H1 (cell line): Measurements from ENCODE around the gene TAF11L11. TPM values are rescaled to one million over a fixed set of nuclear protein-coding genes. Genes with fewer than 3 reads are reported as not detected.

Experiments used
- CTCF ChIA-PET: fragments of 300-600 bp; sonication (Branson Sonifier 250); formaldehyde crosslinking; loops from one replicate; lab custom pipeline; 2021; ENCODE audit not compliant: partially characterized antibody; lab: Charles Lee
- POLR2A ChIA-PET: fragments of 300-600 bp; sonication (Branson Sonifier 250); formaldehyde crosslinking; loops from one replicate; lab custom pipeline; 2021; ENCODE audit warnings: inconsistent platforms; ENCODE audit not compliant: partially characterized antibody; lab: Charles Lee
- DNase-seq, 2 experiments: peaks; one replicate each; pipeline versions ENCODE4 v3.0.0 to v3.0.0-alpha.2; 2010 to 2022; ENCODE audit warnings: low spot score in 2 of 2, low read depth in 1 of 2, mixed read lengths in 1 of 2
- FAIRE-seq: peaks from 2 replicates; lab custom pipeline; 2011; peaks lifted over from hg19 to GRCh38; lab: Jason Lieb, UNC
- H2AFZ ChIP-seq: 2 replicates; pipeline ENCODE4 v1.8.1; 2012; ENCODE audit warnings: low read length, inconsistent platforms
- H2AK5ac ChIP-seq: 2 replicates; pipeline ENCODE4 v1.6.1; 2013; ENCODE audit warnings: low read depth, low read length
- H2BK120ac ChIP-seq: replicated peaks from 2 replicates; pipeline ENCODE3; 2013; ENCODE audit warnings: low read depth, low read length, inconsistent platforms
- H2BK12ac ChIP-seq: 2 replicates; pipeline ENCODE4 v1.6.1; 2013; ENCODE audit warnings: low read depth, low read length
- H2BK15ac ChIP-seq: 2 replicates; pipeline ENCODE4 v1.6.1; 2013; ENCODE audit warnings: low read length
- H2BK20ac ChIP-seq: 2 replicates; pipeline ENCODE4 v1.6.1; 2013; ENCODE audit warnings: low read length
- H2BK5ac ChIP-seq: 2 replicates; pipeline ENCODE4 v1.6.1; 2013; ENCODE audit warnings: low read depth, low read length
- H3K14ac ChIP-seq: 2 replicates; pipeline ENCODE4 v1.6.1; 2013; ENCODE audit warnings: inconsistent platforms; ENCODE audit not compliant: insufficient read length
- H3K18ac ChIP-seq: 2 replicates; pipeline ENCODE4 v1.6.1; 2013; ENCODE audit warnings: low read length; ENCODE audit errors: extremely low read depth
- H3K23ac ChIP-seq: 2 replicates; pipeline ENCODE4 v1.6.1; 2013; ENCODE audit warnings: inconsistent platforms; ENCODE audit not compliant: insufficient read length
- H3K23me2 ChIP-seq: 2 replicates; pipeline ENCODE4 v1.6.1; 2013; ENCODE audit warnings: low read depth, low read length
- H3K27ac ChIP-seq: 2 replicates; pipeline ENCODE4 v1.6.1; 2011; ENCODE audit warnings: low read depth, low read length, inconsistent platforms
- H3K27me3 ChIP-seq, 4 experiments: replicated peaks in 1 of 4; 1 replicate in 1 of 4; 2 replicates in 3 of 4; pipeline versions ENCODE4 v1.6.1 to v1.8.1; 2011 to 2013; ENCODE audit warnings: low read length in 3 of 4, mild to moderate bottlenecking in 3 of 4, inconsistent platforms in 2 of 4, mixed read lengths in 2 of 4, moderate library complexity in 1 of 4; ENCODE audit not compliant: control insufficient read depth in 3 of 4, insufficient read depth in 3 of 4; ENCODE audit errors: extremely low read depth in 1 of 4
- H3K36me3 ChIP-seq, 4 experiments: 2 replicates each; pipeline versions ENCODE4 v1.6.1 to v1.8.1; 2011 to 2013; ENCODE audit warnings: mild to moderate bottlenecking in 4 of 4, low read length in 3 of 4, moderate library complexity in 2 of 4, control low read depth in 1 of 4, inconsistent platforms in 1 of 4; ENCODE audit not compliant: insufficient read depth in 4 of 4, control insufficient read depth in 2 of 4
- H3K4ac ChIP-seq: replicated peaks from 2 replicates; pipeline ENCODE3; 2013; ENCODE audit warnings: low read length, low read depth, mixed read lengths, inconsistent platforms; ENCODE audit not compliant: insufficient read length
- H3K4me1 ChIP-seq, 4 experiments: replicated peaks in 1 of 4; 1 replicate in 1 of 4; 2 replicates in 3 of 4; pipeline versions ENCODE4 v1.6.1 to v1.8.1; 2011 to 2013; ENCODE audit warnings: low read length in 3 of 4, inconsistent platforms in 2 of 4, mixed read lengths in 1 of 4; ENCODE audit not compliant: insufficient read depth in 4 of 4, control insufficient read depth in 3 of 4
- H3K4me2 ChIP-seq, 2 experiments: 2 replicates each; pipeline versions ENCODE4 v1.6.1 to v1.8.1; 2011 to 2013; ENCODE audit warnings: low read depth in 2 of 2, low read length in 2 of 2, control low read depth in 1 of 2, inconsistent platforms in 1 of 2, mild to moderate bottlenecking in 1 of 2; ENCODE audit not compliant: insufficient read depth in 1 of 2
- H3K4me3 ChIP-seq, 4 experiments: fragments of 200-600, 300-600 bp in 1 of 4; sonication (generic), shearing (Covaris generic), sonication (Bioruptor Twin) in 1 of 4; 2 replicates each; pipeline versions ENCODE4 v1.5.1 to v1.8.1; 2011 to 2016; ENCODE audit warnings: low read length in 4 of 4, low read depth in 3 of 4, control low read depth in 2 of 4, inconsistent platforms in 2 of 4, mild to moderate bottlenecking in 2 of 4, mixed read lengths in 1 of 4, moderate library complexity in 1 of 4; ENCODE audit not compliant: insufficient read depth in 2 of 4; ENCODE audit errors: extremely low read depth in 1 of 4
- H3K56ac ChIP-seq: replicated peaks from 2 replicates; pipeline ENCODE3; 2013; ENCODE audit warnings: low read depth, mild to moderate bottlenecking, mixed read lengths, low read length, inconsistent platforms; ENCODE audit not compliant: insufficient read length
- H3K79me1 ChIP-seq: 2 replicates; pipeline ENCODE4 v1.6.1; 2013; ENCODE audit warnings: low read depth, low read length, control low read depth
- H3K79me2 ChIP-seq, 2 experiments: 2 replicates each; pipeline versions ENCODE4 v1.6.1 to v1.8.1; 2012 to 2013; ENCODE audit warnings: low read length in 2 of 2, mild to moderate bottlenecking in 2 of 2, inconsistent platforms in 1 of 2; ENCODE audit not compliant: insufficient read depth in 2 of 2, control insufficient read depth in 1 of 2
- H3K9ac ChIP-seq, 4 experiments: replicated peaks in 1 of 4; 1 replicate in 1 of 4; 2 replicates in 3 of 4; pipeline versions ENCODE4 v1.6.1 to v1.8.1; 2011 to 2013; ENCODE audit warnings: low read depth in 3 of 4, low read length in 3 of 4, control low read depth in 2 of 4, mild to moderate bottlenecking in 2 of 4, moderate library complexity in 2 of 4, inconsistent platforms in 1 of 4; ENCODE audit errors: extremely low read depth in 1 of 4
- H3K9me3 ChIP-seq, 2 experiments: 2 replicates each; pipeline versions ENCODE4 v1.6.1 to v1.8.1; 2012 to 2013; ENCODE audit warnings: mild to moderate bottlenecking in 2 of 2, moderate library complexity in 2 of 2, control low read depth in 1 of 2, inconsistent platforms in 1 of 2, low read depth in 1 of 2, low read length in 1 of 2, mixed read lengths in 1 of 2; ENCODE audit not compliant: insufficient read depth in 2 of 2
- H4K20me1 ChIP-seq, 2 experiments: replicated peaks in 1 of 2; 2 replicates each; pipeline versions ENCODE3 to v1.8.1; 2011 to 2013; ENCODE audit warnings: inconsistent platforms in 2 of 2, low read length in 2 of 2, mild to moderate bottlenecking in 1 of 2; ENCODE audit not compliant: insufficient read depth in 2 of 2, control insufficient read depth in 1 of 2
- H4K5ac ChIP-seq: 2 replicates; pipeline ENCODE4 v1.6.1; 2013; ENCODE audit warnings: low read length, low read depth, mixed read lengths, inconsistent platforms; ENCODE audit not compliant: insufficient read length
- H4K8ac ChIP-seq: 2 replicates; pipeline ENCODE4 v1.8.0; 2013; ENCODE audit warnings: mild to moderate bottlenecking, moderate library complexity, low read length, inconsistent platforms; ENCODE audit not compliant: insufficient read depth; ENCODE audit errors: extremely low read depth
- H4K91ac ChIP-seq: replicated peaks from 2 replicates; pipeline ENCODE3; 2013; ENCODE audit warnings: low read length, mixed read lengths, inconsistent platforms; ENCODE audit not compliant: insufficient read length
- BACH1 ChIP-seq: IDR thresholded peaks from 2 replicates; pipeline ENCODE4 v1.6.1; 2012; ENCODE audit warnings: low read length, improper control_type of control experiment
- BRCA1 ChIP-seq: IDR thresholded peaks from 2 replicates; pipeline ENCODE4 v1.6.1; 2012; ENCODE audit warnings: low read depth, low read length, improper control_type of control experiment
- FOSL1 ChIP-seq: IDR thresholded peaks from 2 replicates; pipeline ENCODE4 v1.6.1; 2011; ENCODE audit warnings: mild to moderate bottlenecking, low read depth, low read length, moderate library complexity; ENCODE audit not compliant: insufficient read depth
- JUND ChIP-seq: IDR thresholded peaks from 2 replicates; pipeline ENCODE4 v1.6.1; 2011; ENCODE audit warnings: mild to moderate bottlenecking, improper control_type of control experiment, low read length
- KDM1A ChIP-seq: fragments of 200-600, 300-600 bp; sonication (generic); IDR thresholded peaks from 2 replicates; pipeline ENCODE4 v1.7.1; 2016; ENCODE audit warnings: mild to moderate bottlenecking, low read length, borderline replicate concordance
- KDM4A ChIP-seq: IDR thresholded peaks from one replicate; pipeline ENCODE4 v1.7.1; 2012; ENCODE audit warnings: low read depth, mild to moderate bottlenecking, moderate library complexity, low read length, inconsistent platforms; ENCODE audit not compliant: severe bottlenecking
- KDM5A ChIP-seq: fragments of 200-600 bp; IDR thresholded peaks from 2 replicates; pipeline ENCODE4 v1.7.1; 2012; ENCODE audit warnings: mild to moderate bottlenecking, low read length, inconsistent platforms, mixed read lengths
- POLR2AphosphoS5 ChIP-seq: IDR thresholded peaks from 2 replicates; pipeline ENCODE4 v1.6.1; 2011; ENCODE audit warnings: low read depth, low read length
- RNF2 ChIP-seq: fragments of 200-900, 300-1000 bp; sonication (generic); IDR thresholded peaks from 2 replicates; pipeline ENCODE4 v1.7.1; 2016; ENCODE audit warnings: borderline replicate concordance, low read depth, mild to moderate bottlenecking, antibody characterized with exemption, low read length; ENCODE audit not compliant: poor library complexity, severe bottlenecking; ENCODE audit errors: missing control alignments
- SAP30 ChIP-seq: fragments of 300-600 bp; sonication (generic); IDR thresholded peaks from 2 replicates; pipeline ENCODE4 v1.7.1; 2012; ENCODE audit warnings: low read length, moderate library complexity, mild to moderate bottlenecking, inconsistent platforms; ENCODE audit not compliant: insufficient read depth, insufficient replicate concordance
- SP4 ChIP-seq: IDR thresholded peaks from 2 replicates; pipeline ENCODE4 v1.6.1; 2012; ENCODE audit warnings: low read length, inconsistent platforms
- SUZ12 ChIP-seq: fragments of 200-600 bp; sonication (generic); IDR thresholded peaks from 2 replicates; pipeline ENCODE4 v1.6.1; 2012; ENCODE audit warnings: mild to moderate bottlenecking, inconsistent platforms, low read length, moderate library complexity, mixed read lengths
- TCF12 ChIP-seq: IDR thresholded peaks from 2 replicates; pipeline ENCODE4 v1.6.1; 2011; ENCODE audit warnings: low read depth, mild to moderate bottlenecking, low read length
- YY1 ChIP-seq: IDR thresholded peaks from 2 replicates; pipeline ENCODE4 v1.6.1; 2011; ENCODE audit warnings: low read depth, mild to moderate bottlenecking, low read length
- ZNF274 ChIP-seq: IDR thresholded peaks from 2 replicates; pipeline ENCODE4 v1.7.0; 2012; ENCODE audit warnings: low read length, borderline replicate concordance; ENCODE audit errors: extremely low read depth
- WGBS, 2 experiments: shearing (Covaris generic) in 1 of 2; methylation state at CpG; one replicate each; pipeline versions ENCODE4 v1.1.6 to v1.1.7; 2013 to 2015; ENCODE audit warnings: low lambda C conversion rate in 2 of 2, mixed read lengths in 2 of 2, inconsistent platforms in 1 of 2, low coverage in 1 of 2, missing lambda C conversion rate in 1 of 2; ENCODE audit not compliant: insufficient replicate concordance in 2 of 2, insufficient coverage in 1 of 2, insufficient read length in 1 of 2; ENCODE audit errors: extremely low coverage in 1 of 2, missing lambda C conversion rate in 1 of 2; 5-methylcytosine and 5-hydroxymethylcytosine counted together
- polyA plus RNA-seq, 7 experiments: library from polyadenylated mRNA; depleted of rRNA in 3 of 7; stranded (reverse) in 5 of 7; unstranded in 2 of 7; fragments of >200 nt in 5 of 7; fragments of 200-250 nt in 2 of 7; gene quantifications; 1 replicate in 5 of 7; 2 replicates in 1 of 7; 4 replicates in 1 of 7; pipeline versions ENCODE4 v1.2.1 to v1.2.3, GENCODE V29; 2011 to 2013; ENCODE audit warnings: missing spikeins in 2 of 7, mixed read lengths in 2 of 7
- total RNA-seq: library from RNA; stranded (reverse); fragmentation: NEBNext Ultra II Directional; extraction: Animal tissue kit (Norgen Biotek cat#: 25700); gene quantifications from 2 replicates; pipeline ENCODE4 v1.2.1, GENCODE V29; 2021

Gene TAF11L11
- total and polyA plus RNA-seq, 2 of the 8 experiments (the other 6 are each of a cell fraction or from before 2014, with no cell fraction given): not detected

DNA sequence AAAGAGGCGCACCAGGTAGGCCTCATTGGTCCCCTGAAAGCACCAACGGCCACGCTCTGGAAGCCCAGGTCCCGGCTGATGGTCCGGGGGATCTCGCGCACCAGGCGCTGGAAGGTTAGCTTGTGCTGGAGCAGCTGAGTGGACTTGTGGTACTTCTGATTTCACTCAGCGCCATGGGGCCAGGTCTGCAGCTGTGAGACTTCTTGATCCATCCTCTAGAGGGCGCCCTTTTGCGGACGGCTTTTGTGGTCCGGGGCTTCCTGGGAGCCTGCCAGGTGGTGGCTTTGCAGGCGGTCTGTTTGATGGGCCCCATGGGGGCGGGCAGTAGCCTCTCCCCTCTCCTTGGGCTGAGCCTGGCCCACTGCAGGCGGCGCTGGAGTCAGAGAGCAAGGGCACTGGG lies 16.6 kb downstream of the TAF11L11 start:
- H3K4me1 ChIP-seq: no peaks in the 10 kb centered on the region
- FAIRE-seq: no peak
- H3K4me3 ChIP-seq: no peak overlapping the region
- ChIA-PET POLR2A (no interaction called here), CTCF (interaction anchor here (0.8 to 1.8 kb wide), 9 partner anchors 8 to 258 kb away, joined by 3 to 5 read pairs (median 4); no protein-coding TSS in a partner anchor)
- no peak overlapping the region for H3K18ac ChIP-seq
- no peak overlapping the region for H2BK5ac ChIP-seq
- H3K9me3 ChIP-seq: no peaks in the 10 kb centered on the region
- no peak overlapping the region for H2AK5ac ChIP-seq
- H3K79me2 ChIP-seq: no peaks in the 10 kb centered on the region
- H3K23ac ChIP-seq: no peak overlapping the region
- no peak overlapping the region for H2BK120ac ChIP-seq
- H3K56ac ChIP-seq: no peak overlapping the region
- 73% methylated on average over 17 of the region's 17 CpGs; no CpG with 5 or more reads in 1 of the 2 experiments for WGBS, 2 experiments
- H3K27ac ChIP-seq: no peak overlapping the region
- H2BK12ac ChIP-seq: no peak overlapping the region
- H3K79me1 ChIP-seq: no peaks in the 10 kb centered on the region
- H3K23me2 ChIP-seq: no peaks in the 10 kb centered on the region
- H4K20me1 ChIP-seq: no peaks in the 10 kb centered on the region
- peak; percentile 13 to 84 for DNase-seq
- no peak overlapping the region for H4K5ac ChIP-seq
- peak overlapping the region; percentile 9; the same call in 1 of the 2 replicates for H4K8ac ChIP-seq
- H4K91ac ChIP-seq: no peak overlapping the region
- no peak overlapping the region for H3K9ac ChIP-seq
- no peak overlapping the region for H3K14ac ChIP-seq
- H2BK20ac ChIP-seq: no peak overlapping the region
- H2AFZ ChIP-seq: no peak overlapping the region
- H3K4ac ChIP-seq: no peak overlapping the region
- H3K27me3 ChIP-seq: no peaks in the 10 kb centered on the region
- H2BK15ac ChIP-seq: no peak overlapping the region
- H3K36me3 ChIP-seq: no peaks in the 10 kb centered on the region
- H3K4me2 ChIP-seq: no peak overlapping the region
- TF ChIP-seq ZNF274 (no peak), FOSL1 (no peak), KDM1A (no peak), YY1 (no peak), POLR2AphosphoS5 (no peak), TCF12 (0 out of 2 replicates have a peak, but pooled peaks have one; percentile 25), RNF2 (no peak), KDM5A (no peak), KDM4A (no peak), BRCA1 (no peak), JUND (no peak), SUZ12 (no peak), BACH1 (no peak), SAP30 (no peak), SP4 (no peak)
